Measurements from ENCODE around the gene GRB2.
A peak's percentile ranks its signal among the peaks of the same experiment; 100 is the strongest.
"Not testable (repeated sequence)": the region's sequence is repeated elsewhere in the genome, so short reads cannot be mapped to it uniquely, and the experiment has no call there.

GRB2 gene

GRCh38 chr17:75318615-75319222, 86.8 kb downstream of the GRB2 start:
- DNase-seq (ENCODE audit: low spot score) = no peak

- DNase-seq (ENCODE audit: low spot score) = no peak
These were observed 87.3 kb downstream of the GRB2 start for GRCh38 chr17:75318211-75318610.

GRCh38 chr17:75317671-75318070, 87.8 kb downstream of the GRB2 start:
- DNase-seq (ENCODE audit: low spot score) = no peak

- no peak for DNase-seq (ENCODE audit: low spot score)
These were observed 89.2 kb downstream of the GRB2 start for GRCh38 chr17:75316253-75316652.

- no peak for DNase-seq (ENCODE audit: low spot score)
These were observed 89.8 kb downstream of the GRB2 start for GRCh38 chr17:75315541-75316243.

GRCh38 chr17:75313941-75314551, 91.4 kb downstream of the GRB2 start:
- no peak for DNase-seq (ENCODE audit: low spot score)

GRCh38 chr17:75308732-75309629, 96.5 kb downstream of the GRB2 start:
- DNase-seq (ENCODE audit: low spot score) = no peak

GRCh38 chr17:75307957-75308731, 97.3 kb downstream of the GRB2 start:
- no peak for DNase-seq (ENCODE audit: low spot score)

- no peak for DNase-seq (ENCODE audit: low spot score)
These were observed 103.8 kb downstream of the GRB2 start for GRCh38 chr17:75301502-75302206.

GRCh38 chr17:75301049-75301448, 104.4 kb downstream of the GRB2 start:
- no peak for DNase-seq (ENCODE audit: low spot score)

GRCh38 chr17:75300280-75300679, 105.2 kb downstream of the GRB2 start:
- no peak for DNase-seq (ENCODE audit: low spot score)

- DNase-seq (ENCODE audit: low spot score) = peak; percentile 10
These were observed 110.0 kb downstream of the GRB2 start for GRCh38 chr17:75295201-75296158.

- DNase-seq (ENCODE audit: low spot score) = not testable (repeated sequence)
These were observed 112.5 kb downstream of the GRB2 start for GRCh38 chr17:75292810-75293448.

GRCh38 chr17:75289832-75290337, 115.6 kb downstream of the GRB2 start:
- peak; percentile 55 for DNase-seq (ENCODE audit: low spot score)

- DNase-seq (ENCODE audit: low spot score) = peak; percentile 97
These were observed 116.2 kb downstream of the GRB2 start, which contains the start of gene SLC25A19 for GRCh38 chr17:75289115-75289831. Gene SLC25A19, minus strand, starts transcription at chr17:75289433. Its CDS starts 2,669 bp downstream, at chr17:75286764.

- DNase-seq (ENCODE audit: low spot score) = no peak
These were observed 116.7 kb downstream of the GRB2 start for GRCh38 chr17:75288770-75289114.

- DNase-seq (ENCODE audit: low spot score) = no peak
These were observed 117.1 kb downstream of the GRB2 start for GRCh38 chr17:75288359-75288758.

GRCh38 chr17:75287221-75287620, 118.3 kb downstream of the GRB2 start:
- DNase-seq (ENCODE audit: low spot score) = no peak
